GM18502 (cell line): ENCODE results near the gene LMF1.

ENCODE experiments used
- ATAC-seq: cut with Tn5 transposase; IDR thresholded peaks from one replicate; pipeline ENCODE4 v1.9.1; 2021; ENCODE audit warnings: mild to moderate bottlenecking; ENCODE audit not compliant: unreplicated experiment, poor library complexity

Gene LMF1

DNA sequence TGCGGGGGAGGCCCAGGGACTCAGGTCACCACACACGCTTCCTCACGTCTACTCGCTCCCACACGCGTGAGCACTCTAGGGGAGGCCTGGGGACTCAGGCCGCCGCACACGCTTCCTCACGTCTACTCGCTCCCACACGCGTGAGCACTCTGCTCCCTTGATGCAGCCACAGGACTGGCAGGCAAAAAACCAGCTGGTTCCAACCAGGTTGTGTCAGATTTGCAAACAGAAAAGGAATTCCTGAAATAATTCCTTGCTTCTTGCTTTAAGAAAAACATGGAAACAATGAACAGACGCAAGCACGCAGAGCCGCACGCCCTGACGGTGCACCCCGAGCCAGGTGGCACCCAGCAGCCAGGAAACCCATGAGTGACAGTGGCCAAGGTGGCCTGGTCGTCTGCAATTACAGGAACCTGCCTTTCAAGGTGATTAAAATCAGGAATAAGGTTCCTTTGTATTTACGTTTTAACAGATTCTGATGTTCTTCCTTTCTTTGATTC lies 37.9 kb downstream of the LMF1 start:
- no peak for ATAC-seq

- ATAC-seq, result no peak
Measured at GRCh38 chr16:931626-932500, 38.9 kb downstream of the LMF1 start.

DNA sequence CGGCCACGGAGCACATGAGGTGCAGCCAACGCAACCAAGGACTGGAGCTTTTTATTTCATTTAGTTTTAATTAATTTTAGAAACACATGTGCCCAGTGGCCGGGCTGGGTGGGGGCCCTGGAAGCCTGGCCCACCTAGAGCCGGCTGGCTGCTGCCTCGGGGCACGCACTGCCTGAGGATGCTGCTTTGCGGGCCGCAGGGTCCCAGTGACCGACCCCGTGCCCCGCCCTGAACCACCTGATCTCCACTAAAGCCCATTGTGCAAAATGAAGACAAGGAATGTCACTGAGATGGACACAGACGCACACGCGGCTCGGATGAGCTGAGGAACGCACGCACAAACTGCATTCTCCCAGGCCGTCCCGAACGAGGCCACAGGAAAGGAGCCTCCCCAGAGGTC lies 39.6 kb downstream of the LMF1 start:
- ATAC-seq, result no peak

DNA sequence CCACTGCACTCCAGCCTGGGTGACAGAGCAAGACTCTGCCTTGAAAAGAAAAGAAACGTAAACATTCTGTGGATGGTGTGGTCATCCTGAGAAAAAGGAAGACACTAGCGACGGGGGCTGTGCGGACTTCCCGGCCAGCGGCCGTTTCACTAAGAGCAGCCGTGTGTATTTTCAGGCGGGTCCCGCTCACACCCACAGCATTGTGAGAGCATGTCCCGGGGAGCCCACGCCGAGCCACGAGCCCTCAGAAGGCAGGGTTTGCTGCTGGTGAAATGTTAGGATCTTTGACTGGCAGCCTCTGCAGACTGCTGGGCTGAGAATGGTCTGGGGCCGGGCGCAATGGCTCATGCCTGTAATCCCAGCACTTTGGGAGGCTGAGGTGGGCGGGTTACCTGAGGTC lies 40.3 kb downstream of the LMF1 start:
- ATAC-seq, result no peak

GRCh38 chr16:930076-930475 lies 40.7 kb downstream of the LMF1 start:
- no peak for ATAC-seq

DNA sequence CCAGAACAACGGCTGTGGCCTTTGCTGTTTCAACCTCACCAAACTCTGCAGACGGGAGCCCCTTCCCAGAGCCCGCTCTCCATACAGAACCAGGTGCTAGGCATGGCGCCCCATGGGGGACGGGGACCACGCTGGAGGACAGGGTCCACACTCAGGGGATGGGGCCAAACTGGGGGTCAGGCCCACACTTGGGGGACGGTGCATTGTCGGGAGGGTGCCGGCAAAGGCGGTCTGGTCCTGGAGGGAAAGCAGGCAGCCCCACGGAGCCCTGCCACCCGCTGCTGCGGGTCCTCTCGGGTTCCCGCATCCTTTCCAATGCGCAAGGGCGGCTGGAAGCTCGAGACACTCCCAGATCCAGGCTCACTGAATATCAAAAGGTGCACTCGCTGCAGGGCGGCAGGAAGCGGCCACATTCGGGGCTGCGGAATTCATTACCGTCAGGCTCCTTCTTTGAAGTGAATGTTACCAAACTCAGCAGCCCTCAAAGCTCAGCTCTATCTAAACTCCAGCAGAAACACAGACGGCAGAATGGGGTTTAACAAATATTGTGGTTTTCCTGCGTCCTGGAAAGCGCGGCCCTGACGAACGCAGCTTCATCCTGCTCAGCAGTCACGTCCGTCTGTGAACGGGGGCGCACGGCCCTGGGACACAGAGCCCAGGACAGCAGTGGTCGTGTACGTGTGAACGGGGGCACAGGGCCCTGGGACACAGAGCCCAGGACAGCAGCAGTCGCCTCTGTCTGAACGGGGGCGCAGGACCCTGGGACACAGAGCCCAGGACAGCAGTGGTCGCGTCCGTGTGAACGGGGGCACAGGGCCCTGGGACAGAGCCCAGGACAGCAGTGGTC lies 41.3 kb downstream of the LMF1 start:
- no peak for ATAC-seq

DNA sequence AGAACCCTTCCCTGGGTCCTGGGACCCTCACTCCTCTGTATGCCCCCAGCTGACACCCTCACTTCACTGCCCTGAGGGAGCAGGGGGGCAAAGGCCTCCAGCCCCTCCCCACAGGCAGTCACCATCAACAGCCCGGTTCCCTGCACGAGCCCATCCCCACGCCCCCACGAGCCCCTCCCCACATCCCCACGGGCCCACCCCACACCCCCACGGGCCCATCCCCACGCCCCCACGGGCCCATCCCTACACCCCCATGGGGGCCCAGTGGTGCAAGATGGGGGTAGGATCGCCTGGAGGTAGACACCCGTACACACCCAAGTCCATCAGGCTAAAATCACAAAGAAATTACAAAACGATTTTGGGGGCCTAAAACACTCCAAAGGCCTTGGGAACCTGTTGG lies 42.3 kb downstream of the LMF1 start:
- no peak for ATAC-seq

- ATAC-seq, result no peak
Measured at GRCh38 chr16:927931-928330, 42.9 kb downstream of the LMF1 start.

- ATAC-seq, result no peak
Measured at GRCh38 chr16:927406-927805, 43.4 kb downstream of the LMF1 start.

DNA sequence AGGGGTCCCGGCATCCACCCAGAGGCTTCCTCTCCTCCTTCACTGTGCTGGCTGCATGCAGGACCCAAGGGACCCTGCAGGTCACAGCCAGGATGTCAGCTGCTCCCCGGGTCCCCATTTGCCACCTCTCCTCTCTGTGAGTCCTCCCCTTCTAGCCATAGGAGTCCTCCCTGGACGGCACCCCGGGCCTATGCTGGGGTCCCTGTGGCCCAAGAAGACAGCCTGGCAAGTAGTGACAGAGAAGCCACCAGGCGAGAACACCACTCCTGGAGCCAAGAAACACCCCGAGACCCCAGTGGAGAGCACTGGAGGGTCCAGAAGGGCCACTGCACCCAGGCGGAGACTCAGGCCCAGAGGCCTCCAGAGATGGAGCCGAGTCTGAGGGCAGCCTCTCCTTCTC lies 44.1 kb downstream of the LMF1 start:
- no peak for ATAC-seq

- no peak for ATAC-seq
Measured at GRCh38 chr16:924806-925205, 46.0 kb downstream of the LMF1 start.

DNA sequence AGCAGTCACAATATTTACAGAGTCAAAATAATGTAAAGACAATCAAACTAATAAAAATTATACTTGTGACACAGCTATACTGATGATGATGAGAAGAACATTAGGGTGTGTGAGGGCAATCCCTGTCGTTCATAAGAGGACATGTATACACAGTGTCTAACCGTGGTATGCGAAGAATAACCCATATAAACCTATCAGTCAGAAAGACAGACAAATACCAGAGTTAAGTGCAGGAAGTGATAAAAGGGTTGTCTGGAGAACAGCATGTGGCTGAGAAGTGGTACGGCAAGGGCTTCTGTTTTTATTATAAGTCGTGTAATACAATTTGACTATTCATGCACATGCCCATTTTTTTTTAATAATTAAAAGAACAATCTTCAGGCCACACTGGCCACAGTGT lies 46.7 kb downstream of the LMF1 start:
- ATAC-seq, result no peak

DNA sequence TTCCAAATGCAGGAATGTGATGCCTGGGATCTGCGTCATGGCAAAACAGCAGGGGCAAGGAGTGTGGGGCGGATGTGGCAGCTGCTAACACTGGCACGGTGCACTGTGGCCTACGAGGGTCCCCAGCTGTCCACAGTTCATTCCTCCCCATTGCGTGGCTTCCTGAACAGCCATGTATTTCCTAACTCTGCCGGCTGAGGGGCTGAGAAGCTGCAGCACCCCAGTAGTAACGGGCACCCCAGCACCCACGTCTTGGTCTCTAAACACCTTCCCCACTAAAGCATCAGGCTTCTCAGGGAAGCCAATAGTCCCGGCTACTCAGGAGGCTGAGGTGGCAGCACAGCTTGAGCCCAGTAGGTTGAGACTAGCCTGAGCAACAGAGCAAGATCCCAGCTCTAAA lies 47.6 kb downstream of the LMF1 start:
- no peak for ATAC-seq

- ATAC-seq, result no peak
Measured at GRCh38 chr16:922051-922450, 48.7 kb downstream of the LMF1 start.

DNA sequence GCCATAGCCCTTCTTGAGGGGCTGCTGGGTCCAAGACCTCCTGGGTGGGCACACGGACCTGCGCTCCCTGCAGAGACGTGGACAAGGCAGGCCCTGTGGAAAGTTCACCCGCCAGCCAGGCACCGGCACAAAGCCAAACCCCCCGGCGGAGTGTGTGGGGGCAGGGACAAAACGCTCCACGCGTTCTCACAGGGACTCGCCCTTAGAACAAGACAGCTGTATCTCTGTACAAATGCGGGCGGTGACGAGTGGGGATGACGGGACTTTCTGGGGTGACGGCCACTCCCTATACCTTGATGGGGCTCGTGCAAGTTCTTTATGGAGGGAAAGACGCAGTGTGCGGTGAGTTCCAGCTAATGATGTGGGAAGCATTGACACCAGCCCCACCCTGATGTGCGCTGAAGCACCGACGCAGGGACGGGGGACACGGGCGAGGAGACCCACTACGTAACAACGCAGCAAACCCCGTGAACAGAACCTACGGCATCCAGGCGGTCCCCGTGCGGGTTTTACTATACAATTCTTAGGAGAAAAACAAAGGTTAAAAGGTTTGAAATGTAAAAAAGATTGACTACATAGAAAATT lies 49.4 kb downstream of the LMF1 start:
- ATAC-seq, result no peak

GRCh38 chr16:920717-921116 lies 50.1 kb downstream of the LMF1 start:
- ATAC-seq, result no peak

DNA sequence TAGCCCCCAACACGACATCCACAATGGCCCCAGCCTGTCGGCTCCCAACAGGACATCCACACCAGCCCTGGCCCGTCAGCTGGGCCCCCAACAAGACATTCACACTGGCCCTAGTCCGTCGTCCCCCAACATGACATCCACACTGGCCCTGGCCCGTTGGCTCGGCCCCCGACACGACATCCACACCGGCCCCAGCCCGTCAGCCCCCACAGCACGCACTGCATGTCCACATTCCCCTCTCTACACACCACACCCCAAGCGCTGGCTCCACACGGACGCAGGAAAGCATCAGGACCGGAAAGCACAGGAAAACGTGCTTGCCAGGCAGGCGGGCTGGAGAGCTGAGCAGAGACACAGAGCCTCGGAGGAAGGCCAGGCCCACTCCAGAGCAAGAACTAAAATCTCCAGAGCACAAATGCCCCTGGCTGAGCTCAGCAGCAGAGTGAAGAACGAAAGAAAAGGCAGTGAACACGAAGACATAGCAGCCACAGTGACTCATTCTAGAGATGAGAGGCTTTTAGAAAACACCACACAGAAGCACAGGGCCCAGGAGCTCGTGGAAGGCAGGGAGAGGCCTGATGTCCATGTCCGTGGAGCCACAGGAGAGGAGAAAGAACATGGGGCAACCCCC lies 50.6 kb downstream of the LMF1 start:
- ATAC-seq, result no peak

- ATAC-seq, result no peak
Measured at GRCh38 chr16:919658-920050, 51.1 kb downstream of the LMF1 start.

GRCh38 chr16:918741-919657 lies 51.8 kb downstream of the LMF1 start:
- no peak for ATAC-seq

DNA sequence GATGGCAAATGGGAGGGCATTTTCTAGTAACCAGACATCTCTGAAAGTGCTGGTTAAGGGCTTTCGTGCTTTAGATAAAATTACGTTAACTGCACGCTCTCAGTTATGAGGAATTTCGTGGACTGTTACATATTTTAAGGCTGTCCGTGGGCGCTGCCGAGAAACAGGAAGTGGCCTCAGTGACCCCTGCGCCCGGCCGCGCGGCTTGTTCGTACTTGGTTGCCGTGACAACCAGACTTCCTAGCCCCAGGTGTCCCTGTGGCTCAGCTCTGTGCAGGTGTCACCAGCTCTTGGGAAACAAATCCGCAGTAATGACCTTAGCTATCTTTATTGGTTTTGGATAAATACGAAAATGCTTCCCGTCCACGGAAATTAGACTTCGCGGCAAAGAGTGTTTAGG lies 52.7 kb downstream of the LMF1 start:
- no peak for ATAC-seq
